Neuronal stem cell (in vitro differentiated cells): ENCODE measurements around the gene CCDC57.

Experiments used
- DNase-seq: peaks from one replicate; pipeline ENCODE4 v3.0.0-alpha.2; 2013; ENCODE audit warnings: low spot score
- H2AFZ ChIP-seq: one replicate; pipeline ENCODE4 v1.6.1; 2013; ENCODE audit warnings: mild to moderate bottlenecking, low read length, inconsistent platforms
- H2AK5ac ChIP-seq: 2 replicates; pipeline ENCODE4 v1.6.1; 2013; ENCODE audit warnings: low read depth, mild to moderate bottlenecking, inconsistent platforms, low read length, moderate library complexity, mixed read lengths
- H2BK120ac ChIP-seq: 2 replicates; pipeline ENCODE4 v1.6.1; 2013; ENCODE audit warnings: low read depth, mild to moderate bottlenecking, inconsistent platforms, low read length, moderate library complexity, mixed read lengths
- H2BK12ac ChIP-seq: one replicate; pipeline ENCODE4 v1.6.1; 2013; ENCODE audit warnings: low read length, inconsistent platforms
- H2BK15ac ChIP-seq: 2 replicates; pipeline ENCODE4 v1.6.1; 2013; ENCODE audit warnings: mild to moderate bottlenecking, low read length, inconsistent platforms, mixed read lengths
- H2BK5ac ChIP-seq: one replicate; pipeline ENCODE4 v1.6.1; 2013; ENCODE audit warnings: inconsistent platforms, mild to moderate bottlenecking, low read length, moderate library complexity
- H3K14ac ChIP-seq: one replicate; pipeline ENCODE4 v1.6.1; 2013; ENCODE audit warnings: low read length, inconsistent platforms
- H3K18ac ChIP-seq: 2 replicates; pipeline ENCODE4 v1.6.1; 2013; ENCODE audit warnings: low read length, inconsistent platforms
- H3K23ac ChIP-seq: 2 replicates; pipeline ENCODE4 v1.6.1; 2013; ENCODE audit warnings: low read depth, mild to moderate bottlenecking, mixed read lengths, low read length, inconsistent platforms; ENCODE audit not compliant: poor library complexity
- H3K27ac ChIP-seq: replicated peaks from 3 replicates; pipeline ENCODE4 v1.5.1; 2013; ENCODE audit warnings: low read length, inconsistent platforms
- H3K27me3 ChIP-seq, 3 experiments: 2 replicates each; pipeline ENCODE4 v1.6.1; 2013; ENCODE audit warnings: low read length in 3 of 3, mild to moderate bottlenecking in 2 of 3, inconsistent platforms in 1 of 3, low read depth in 1 of 3, mixed read lengths in 1 of 3, moderate library complexity in 1 of 3; ENCODE audit not compliant: control insufficient read depth in 3 of 3, insufficient read depth in 3 of 3
- H3K36me3 ChIP-seq, 2 donors: replicated peaks in 1 of 2; 2 replicates each; pipeline ENCODE4 v1.6.1; 2013; ENCODE audit warnings: low read length in 2 of 2; ENCODE audit not compliant: control insufficient read depth in 2 of 2, insufficient read depth in 2 of 2
- H3K4ac ChIP-seq: 2 replicates; pipeline ENCODE4 v1.6.1; 2013; ENCODE audit warnings: inconsistent platforms, mild to moderate bottlenecking, low read length, moderate library complexity
- H3K4me1 ChIP-seq, 2 donors: 1 replicate in 1 of 2; 2 replicates in 1 of 2; pipeline ENCODE4 v1.6.1; 2013; ENCODE audit warnings: low read length in 2 of 2, low read depth in 1 of 2; ENCODE audit not compliant: control insufficient read depth in 2 of 2, insufficient read depth in 1 of 2
- H3K4me2 ChIP-seq: one replicate; pipeline ENCODE4 v1.6.1; 2013; ENCODE audit warnings: mild to moderate bottlenecking, low read length, inconsistent platforms; ENCODE audit not compliant: insufficient read depth, poor library complexity, severe bottlenecking
- H3K4me3 ChIP-seq, 2 donors: 2 replicates each; pipeline ENCODE4 v1.5.1; 2013; ENCODE audit warnings: low read length in 2 of 2, mild to moderate bottlenecking in 2 of 2, inconsistent platforms in 1 of 2, moderate library complexity in 1 of 2
- H3K79me1 ChIP-seq: one replicate; pipeline ENCODE4 v1.6.1; 2013; ENCODE audit warnings: low read depth, mild to moderate bottlenecking, inconsistent platforms, low read length, moderate library complexity
- H3K9ac ChIP-seq: one replicate; pipeline ENCODE4 v1.6.1; 2013; ENCODE audit warnings: mild to moderate bottlenecking, low read depth, low read length, inconsistent platforms; ENCODE audit not compliant: poor library complexity
- H3K9me3 ChIP-seq, 2 donors: replicated peaks in 1 of 2; 2 replicates each; pipeline versions ENCODE3 to v1.6.1; 2013; ENCODE audit warnings: low read length in 2 of 2, mild to moderate bottlenecking in 2 of 2, inconsistent platforms in 1 of 2, low read depth in 1 of 2, mixed read lengths in 1 of 2, moderate library complexity in 1 of 2; ENCODE audit not compliant: control insufficient read depth in 2 of 2, insufficient read depth in 1 of 2
- H4K8ac ChIP-seq: one replicate; pipeline ENCODE4 v1.6.1; 2013; ENCODE audit warnings: low read depth, mild to moderate bottlenecking, inconsistent platforms, low read length, moderate library complexity
- H4K91ac ChIP-seq: one replicate; pipeline ENCODE4 v1.6.1; 2013; ENCODE audit warnings: low read length, low read depth, mild to moderate bottlenecking, inconsistent platforms; ENCODE audit not compliant: poor library complexity
- WGBS, 2 donors: extraction: QIAGEN DNeasy Blood & Tissue Kit; methylation state at CpG; one replicate each; pipeline ENCODE4 v1.1.7; 2013; ENCODE audit warnings: missing lambda C conversion rate in 2 of 2, mixed read lengths in 1 of 2; ENCODE audit not compliant: insufficient read length in 2 of 2, insufficient replicate concordance in 1 of 2; ENCODE audit errors: extremely low coverage in 2 of 2; 5-methylcytosine and 5-hydroxymethylcytosine counted together

The CCDC57 gene

GRCh38 chr17:82205720-82206508 lies 6.7 kb downstream of the CCDC57 start:
- no peak overlapping the region for H2BK12ac ChIP-seq
- peaks cover 0 to 3% of the 10 kb centered on the region in 2 donors for H3K4me1 ChIP-seq
- H2AFZ ChIP-seq = peak overlapping the region; percentile 81
- H4K8ac ChIP-seq = peak overlapping the region; percentile 48
- H3K27ac ChIP-seq = no peak overlapping the region
- H2AK5ac ChIP-seq = no peak overlapping the region
- H3K14ac ChIP-seq = no peak overlapping the region
- H2BK5ac ChIP-seq = no peak overlapping the region
- H3K36me3 ChIP-seq = peaks cover 5 to 17% of the 10 kb centered on the region in 2 donors
- H3K4me3 ChIP-seq = no peak overlapping the region
- peaks cover 9% of the 10 kb centered on the region for H3K79me1 ChIP-seq
- H3K9ac ChIP-seq = no peak overlapping the region
- no peak overlapping the region for H2BK120ac ChIP-seq
- H3K27me3 ChIP-seq = no peaks in the 10 kb centered on the region
- no peak overlapping the region for H3K4ac ChIP-seq
- no peaks in the 10 kb centered on the region for H3K9me3 ChIP-seq
- no CpG with 5 or more reads among the region's 21 CpGs for WGBS, 2 donors
- no peak overlapping the region for H3K4me2 ChIP-seq
- H3K18ac ChIP-seq = no peak overlapping the region
- H2BK15ac ChIP-seq = no peak overlapping the region
- H3K23ac ChIP-seq = peak overlapping the region; percentile 90
- DNase-seq = peak; percentile 60
- H4K91ac ChIP-seq = no peak overlapping the region

GRCh38 chr17:82204831-82205719 lies 7.6 kb downstream of the CCDC57 start:
- Histone ChIP-seq H3K27me3 (no peaks in the 10 kb centered on the region), H3K27ac (no peak overlapping the region), H2BK12ac (no peak overlapping the region), H3K23ac (peak overlapping the region; percentile 90), H2BK5ac (no peak overlapping the region), H3K9me3 (no peaks in the 10 kb centered on the region), H2AFZ (no peak overlapping the region), H3K4me1 (peaks cover 0 to 3% of the 10 kb centered on the region in 2 donors), H4K8ac (no peak overlapping the region), H3K36me3 (peaks cover 9 to 22% of the 10 kb centered on the region in 2 donors), H2BK15ac (no peak overlapping the region), H3K4ac (no peak overlapping the region), H3K18ac (no peak overlapping the region), H3K4me2 (no peak overlapping the region), H2BK120ac (no peak overlapping the region), H3K4me3 (no peak overlapping the region), H2AK5ac (no peak overlapping the region), H3K14ac (no peak overlapping the region), H3K9ac (peak overlapping the region; percentile 61), H4K91ac (no peak overlapping the region), H3K79me1 (peaks cover 9% of the 10 kb centered on the region)
- DNase-seq = no peak
- no CpG with 5 or more reads among the region's 25 CpGs for WGBS, 2 donors

- Histone ChIP-seq H3K14ac (no peak overlapping the region), H3K4me2 (no peak overlapping the region), H3K4me3 (no peak overlapping the region), H3K9ac (no peak overlapping the region), H2BK5ac (no peak overlapping the region), H3K79me1 (peaks cover 9% of the 10 kb centered on the region), H3K18ac (no peak overlapping the region), H3K36me3 (peaks cover 13 to 31% of the 10 kb centered on the region in 2 donors), H4K91ac (no peak overlapping the region), H2BK12ac (no peak overlapping the region), H3K27ac (no peak overlapping the region), H3K4ac (no peak overlapping the region), H3K4me1 (peaks cover 0 to 3% of the 10 kb centered on the region in 2 donors), H3K23ac (peak overlapping the region; percentile 14), H2BK15ac (no peak overlapping the region), H2AK5ac (peak overlapping the region; percentile 9), H2AFZ (no peak overlapping the region), H2BK120ac (no peak overlapping the region), H4K8ac (no peak overlapping the region), H3K27me3 (no peaks in the 10 kb centered on the region), H3K9me3 (no peaks in the 10 kb centered on the region)
- no CpG with 5 or more reads among the region's 19 CpGs for WGBS, 2 donors
- no peak for DNase-seq
Measured at GRCh38 chr17:82203920-82204319, 8.7 kb downstream of the CCDC57 start.

GRCh38 chr17:82202981-82203380 lies 9.7 kb downstream of the CCDC57 start:
- WGBS, 2 donors = no CpG with 5 or more reads among the region's 10 CpGs
- H3K23ac ChIP-seq = no peak overlapping the region

More at GRCh38 chr17:82202981-82203380, 9.7 kb downstream of the CCDC57 start:
- Histone ChIP-seq H3K36me3 (peaks cover 15 to 37% of the 10 kb centered on the region in 2 donors), H2BK120ac (no peak overlapping the region), H2AK5ac (no peak overlapping the region), H3K9ac (no peak overlapping the region), H4K91ac (no peak overlapping the region), H2BK12ac (no peak overlapping the region), H3K18ac (no peak overlapping the region), H3K4ac (no peak overlapping the region), H2AFZ (no peak overlapping the region), H3K4me1 (peaks cover 0 to 3% of the 10 kb centered on the region in 2 donors), H3K9me3 (peaks cover 0 to under 1% of the 10 kb centered on the region in 2 donors), H3K27me3 (no peaks in the 10 kb centered on the region), H3K4me2 (no peak overlapping the region), H3K27ac (no peak overlapping the region), H3K79me1 (peaks cover 9% of the 10 kb centered on the region), H2BK5ac (no peak overlapping the region), H2BK15ac (no peak overlapping the region), H4K8ac (no peak overlapping the region), H3K14ac (no peak overlapping the region), H3K4me3 (no peak overlapping the region)
- no peak for DNase-seq
